Caco-2 (cell line): ENCODE data around the gene CPA3. TPM values are rescaled to one million over a fixed set of nuclear protein-coding genes. Genes with fewer than 3 reads are reported as not detected.

Experiments used
- BruUV-seq: library from RNA; stranded (reverse); fragments of 400-500 nt; replicated peaks from 2 replicates; lab custom pipeline; 2021; lab: Mats Ljungman, UMichigan
- CTCF ChIA-PET: fragments of 300-600 bp; sonication (Branson Sonifier 250); formaldehyde crosslinking; loops from one replicate; lab custom pipeline; 2022; ENCODE audit warnings: antibody characterized with exemption; lab: Charles Lee
- POLR2A ChIA-PET: fragments of 300-600 bp; sonication (Branson Sonifier 250); formaldehyde crosslinking; loops from one replicate; lab custom pipeline; 2022; ENCODE audit warnings: antibody characterized with exemption; lab: Charles Lee
- DNase-seq, 2 experiments: peaks; one replicate each; pipeline versions ENCODE4 v3.0.0 to v3.0.0-alpha.2; 2020 to 2022
- H3K27me3 ChIP-seq: replicated peaks from 2 replicates; pipeline ENCODE4 v1.6.0; 2011; ENCODE audit warnings: low read length; ENCODE audit not compliant: control insufficient read depth, insufficient read depth
- H3K36me3 ChIP-seq: 2 replicates; pipeline ENCODE4 v1.5.1; 2011; ENCODE audit warnings: low read length; ENCODE audit not compliant: control insufficient read depth, insufficient read depth
- H3K4me1 ChIP-seq: fragments of 250-450 bp; sonication (Bioruptor Pico); 2 replicates; pipeline ENCODE4 v1.5.1; 2020; ENCODE audit warnings: mild to moderate bottlenecking
- H3K4me3 ChIP-seq: 2 replicates; pipeline ENCODE4 v1.5.1; 2011; ENCODE audit warnings: low read depth, mild to moderate bottlenecking, control low read depth, low read length
- H3K9me3 ChIP-seq: fragments of 250-450 bp; sonication (Bioruptor Pico); 2 replicates; pipeline ENCODE4 v1.5.1; 2020; ENCODE audit warnings: mild to moderate bottlenecking, moderate library complexity
- H3K27ac Mint-ChIP-seq: one replicate; pipeline ENCODE4 v1.8.0; 2022; ENCODE audit warnings: mixed read lengths; ENCODE audit not compliant: unreplicated experiment
- H3K27me3 Mint-ChIP-seq: one replicate; pipeline ENCODE4 v1.8.0; 2022; ENCODE audit warnings: mixed read lengths; ENCODE audit not compliant: insufficient read depth, unreplicated experiment
- H3K36me3 Mint-ChIP-seq: one replicate; pipeline ENCODE4 v1.8.0; 2022; ENCODE audit warnings: mild to moderate bottlenecking, mixed read lengths; ENCODE audit not compliant: insufficient read depth, unreplicated experiment
- H3K4me1 Mint-ChIP-seq: one replicate; pipeline ENCODE4 v1.8.0; 2022; ENCODE audit warnings: low read depth, mixed read lengths; ENCODE audit not compliant: unreplicated experiment
- H3K4me3 Mint-ChIP-seq: one replicate; pipeline ENCODE4 v1.8.0; 2022; ENCODE audit warnings: mild to moderate bottlenecking, moderate library complexity, mixed read lengths; ENCODE audit not compliant: unreplicated experiment
- H3K9me3 Mint-ChIP-seq: one replicate; pipeline ENCODE4 v1.8.0; 2022; ENCODE audit warnings: mixed read lengths; ENCODE audit not compliant: unreplicated experiment
- intact Hi-C: fragments of 100-400 bp; cut with micrococcal nuclease; formaldehyde crosslinking; loops from one replicate; pipeline ENCODE4 v1.10.0; 2022; ENCODE audit not compliant: unreplicated experiment
- total RNA-seq: library from RNA; stranded (reverse); gene quantifications from 2 replicates; pipeline ENCODE4 v1.2.3, GENCODE V29; 2022
- TF ChIP-seq, protein P1 (sequence below), 2 experiments: fragments of 200-600 bp in 1 of 2; IDR thresholded peaks; 1 replicate in 1 of 2; 2 replicates in 1 of 2; pipeline versions ENCODE4 v1.5.1 to v1.8.0; 2011 to 2022; ENCODE audit warnings: antibody characterized with exemption in 1 of 2, control low read depth in 1 of 2, inconsistent platforms in 1 of 2, low read depth in 1 of 2, low read length in 1 of 2, mild to moderate bottlenecking in 1 of 2, moderate library complexity in 1 of 2; ENCODE audit not compliant: insufficient read depth in 1 of 2, severe bottlenecking in 1 of 2, unreplicated experiment in 1 of 2

The CPA3 gene
- total RNA-seq, 1 experiment from 2014 or later: not detected

DNA sequence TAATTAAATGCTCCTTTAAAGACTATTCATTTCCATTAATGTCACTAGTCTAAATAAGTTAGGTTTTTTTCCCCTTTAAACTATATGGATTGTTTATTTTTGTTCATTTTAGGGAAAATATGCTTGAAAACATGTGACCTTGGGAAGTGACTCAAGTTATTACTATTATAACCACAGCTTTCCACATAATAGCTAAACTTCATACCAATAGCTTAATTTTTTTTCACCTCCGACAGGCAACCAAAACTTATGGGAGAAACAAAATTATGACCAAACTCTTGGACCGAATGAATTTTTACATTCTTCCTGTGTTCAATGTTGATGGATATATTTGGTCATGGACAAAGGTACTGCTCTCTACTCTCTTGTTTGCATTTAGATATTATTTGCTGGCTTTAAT is 16.2 kb downstream of the CPA3 start:
- ChIA-PET POLR2A (no interaction called here), CTCF (interaction anchor here (0.6 to 1.2 kb wide), 3 partner anchors 19 to 74 kb away, joined by 4 to 6 read pairs (median 5); no protein-coding TSS in a partner anchor)
- H3K4me1 ChIP-seq: no peaks in the 10 kb centered on the region
- no peak for DNase-seq
- H3K36me3 ChIP-seq: no peaks in the 10 kb centered on the region
- H3K36me3 Mint-ChIP-seq: no peaks in the 10 kb centered on the region
- no peaks in the 10 kb centered on the region for H3K9me3 Mint-ChIP-seq
- no peak overlapping the region for H3K4me3 ChIP-seq
- no peaks in the 10 kb centered on the region for H3K4me1 Mint-ChIP-seq
- no peak overlapping the region for H3K4me3 Mint-ChIP-seq
- H3K9me3 ChIP-seq: no peaks in the 10 kb centered on the region
- peaks cover 14% of the 10 kb centered on the region for H3K27me3 Mint-ChIP-seq
- no peak overlapping the region for H3K27ac Mint-ChIP-seq
- intact Hi-C loops: no loop called here
- H3K27me3 ChIP-seq: no peaks in the 10 kb centered on the region
- BruUV-seq: no TSS peak
- TF ChIP-seq, protein P1, sequence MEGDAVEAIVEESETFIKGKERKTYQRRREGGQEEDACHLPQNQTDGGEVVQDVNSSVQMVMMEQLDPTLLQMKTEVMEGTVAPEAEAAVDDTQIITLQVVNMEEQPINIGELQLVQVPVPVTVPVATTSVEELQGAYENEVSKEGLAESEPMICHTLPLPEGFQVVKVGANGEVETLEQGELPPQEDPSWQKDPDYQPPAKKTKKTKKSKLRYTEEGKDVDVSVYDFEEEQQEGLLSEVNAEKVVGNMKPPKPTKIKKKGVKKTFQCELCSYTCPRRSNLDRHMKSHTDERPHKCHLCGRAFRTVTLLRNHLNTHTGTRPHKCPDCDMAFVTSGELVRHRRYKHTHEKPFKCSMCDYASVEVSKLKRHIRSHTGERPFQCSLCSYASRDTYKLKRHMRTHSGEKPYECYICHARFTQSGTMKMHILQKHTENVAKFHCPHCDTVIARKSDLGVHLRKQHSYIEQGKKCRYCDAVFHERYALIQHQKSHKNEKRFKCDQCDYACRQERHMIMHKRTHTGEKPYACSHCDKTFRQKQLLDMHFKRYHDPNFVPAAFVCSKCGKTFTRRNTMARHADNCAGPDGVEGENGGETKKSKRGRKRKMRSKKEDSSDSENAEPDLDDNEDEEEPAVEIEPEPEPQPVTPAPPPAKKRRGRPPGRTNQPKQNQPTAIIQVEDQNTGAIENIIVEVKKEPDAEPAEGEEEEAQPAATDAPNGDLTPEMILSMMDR (IDR thresholded peaks at IDR 0.05; ENCODE audit: insufficient read depth in 1 of 2, low read depth in 1 of 2, low read length in 1 of 2, severe bottlenecking in 1 of 2, unreplicated experiment in 1 of 2): no peak

- Histone ChIP-seq H3K4me1 (no peaks in the 10 kb centered on the region), H3K36me3 (no peaks in the 10 kb centered on the region), H3K4me3 (no peak overlapping the region), H3K9me3 (no peaks in the 10 kb centered on the region), H3K27me3 (no peaks in the 10 kb centered on the region)
- Mint-ChIP-seq H3K27me3 (peaks cover 10% of the 10 kb centered on the region), H3K4me1 (no peaks in the 10 kb centered on the region), H3K4me3 (no peak overlapping the region), H3K9me3 (no peaks in the 10 kb centered on the region), H3K27ac (no peak overlapping the region), H3K36me3 (no peaks in the 10 kb centered on the region)
- DNase-seq: no peak
- ChIA-PET CTCF (no interaction called here), POLR2A (no interaction called here)
- no TSS peak for BruUV-seq
- TF ChIP-seq, protein P1 (IDR thresholded peaks at IDR 0.05; ENCODE audit: insufficient read depth in 1 of 2, low read depth in 1 of 2, low read length in 1 of 2, severe bottlenecking in 1 of 2, unreplicated experiment in 1 of 2): no peak
- intact Hi-C loops: no loop called here
These were observed 17.2 kb downstream of the CPA3 start for GRCh38 chr3:148882288-148882687.

- ChIA-PET POLR2A (no interaction called here), CTCF (no interaction called here)
- no peaks in the 10 kb centered on the region for H3K9me3 Mint-ChIP-seq
- H3K27ac Mint-ChIP-seq: no peak overlapping the region
- H3K27me3 ChIP-seq: no peaks in the 10 kb centered on the region
- no peaks in the 10 kb centered on the region for H3K36me3 ChIP-seq
- no peak for DNase-seq
- H3K4me1 Mint-ChIP-seq: no peaks in the 10 kb centered on the region
- no peaks in the 10 kb centered on the region for H3K4me1 ChIP-seq
- no TSS peak for BruUV-seq
- TF ChIP-seq, protein P1 (IDR thresholded peaks at IDR 0.05; ENCODE audit: insufficient read depth in 1 of 2, low read depth in 1 of 2, low read length in 1 of 2, severe bottlenecking in 1 of 2, unreplicated experiment in 1 of 2): no peak
- peaks cover 8% of the 10 kb centered on the region for H3K27me3 Mint-ChIP-seq
- no peaks in the 10 kb centered on the region for H3K36me3 Mint-ChIP-seq
- H3K4me3 Mint-ChIP-seq: no peak overlapping the region
- H3K9me3 ChIP-seq: no peaks in the 10 kb centered on the region
- intact Hi-C loops: no loop called here
- H3K4me3 ChIP-seq: no peak overlapping the region
These were observed 18.1 kb downstream of the CPA3 start for GRCh38 chr3:148883163-148883562.
